Tibial artery (tissue), 4 donors: ENCODE results near the gene INPP5K.

Experiments used
- DNase-seq, 2 donors: peaks; one replicate each; pipeline ENCODE4 v3.0.0-alpha.2; 2019
- H3K27ac ChIP-seq, 2 donors: fragments of 200-600 bp; sonication (generic) in 1 of 2; 1 replicate in 1 of 2; 2 replicates in 1 of 2; pipeline ENCODE4 v1.5.1; 2018 to 2019; ENCODE audit warnings: mild to moderate bottlenecking in 1 of 2
- H3K27me3 ChIP-seq, 2 donors: fragments of 200-600 bp; sonication (generic) in 1 of 2; one replicate each; pipeline versions ENCODE4 v1.5.1 to v1.6.0; 2016 to 2019
- H3K36me3 ChIP-seq, 3 donors: fragments of 200-600 bp; sonication (generic) in 2 of 3; one replicate each; pipeline ENCODE4 v1.5.1; 2016 to 2019; ENCODE audit warnings: mild to moderate bottlenecking in 2 of 3
- H3K4me1 ChIP-seq, 4 donors: fragments of 200-600 bp; sonication (generic) in 2 of 4; 1 replicate in 3 of 4; 2 replicates in 1 of 4; pipeline ENCODE4 v1.5.1; 2016 to 2019
- H3K4me3 ChIP-seq, 2 donors: fragments of 200-600 bp; sonication (generic) in 1 of 2; 1 replicate in 1 of 2; 2 replicates in 1 of 2; pipeline ENCODE4 v1.5.1; 2018 to 2019; ENCODE audit warnings: mild to moderate bottlenecking in 2 of 2
- H3K9me3 ChIP-seq, 3 donors: fragments of 200-600 bp; sonication (generic) in 1 of 3; one replicate each; pipeline ENCODE4 v1.5.1; 2016 to 2019
- CTCF ChIP-seq, 2 experiments: fragments of 200-600 bp in 1 of 2; fragments of 450-650 bp in 1 of 2; IDR thresholded peaks; one replicate each; pipeline ENCODE4 v1.5.1; 2017 to 2019; ENCODE audit warnings: antibody characterized with exemption in 2 of 2, mild to moderate bottlenecking in 1 of 2, moderate library complexity in 1 of 2
- intact Hi-C: fragments of 100-400 bp; cut with DNase I; formaldehyde crosslinking; loops from one replicate; pipeline ENCODE4 v1.15.0; 2023; ENCODE audit warnings: low total_unique reads

Gene INPP5K

DNA sequence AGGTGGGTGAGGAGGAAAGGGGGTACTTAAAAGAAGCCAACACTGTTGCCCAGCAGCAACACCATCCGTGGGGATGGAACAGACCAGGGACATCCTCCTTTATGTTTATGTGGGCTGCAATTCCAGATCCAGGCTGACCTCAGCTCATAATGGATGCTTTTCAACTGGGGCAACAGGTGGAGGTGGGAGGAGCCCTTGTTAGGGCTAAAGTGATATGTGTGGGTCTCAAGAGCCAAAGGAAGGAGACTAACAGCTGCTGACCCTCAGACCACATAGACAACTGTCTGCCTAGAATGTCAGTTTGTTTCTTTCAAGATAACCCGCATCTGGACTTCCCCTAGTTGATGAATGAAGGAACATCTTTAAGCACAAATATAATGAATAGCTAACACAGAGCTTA is 2.0 kb upstream of the INPP5K start:
- no peak for TF ChIP-seq CTCF (IDR thresholded peaks at IDR 0.05)
- peaks cover 5 to 55% (median 15%) of the 10 kb centered on the region in 3 donors for H3K36me3 ChIP-seq
- H3K27ac ChIP-seq = no peak overlapping the region
- DNase-seq = no peak
- H3K4me3 ChIP-seq = no peak overlapping the region
- H3K27me3 ChIP-seq = no peaks in the 10 kb centered on the region
- no peaks in the 10 kb centered on the region for H3K9me3 ChIP-seq
- intact Hi-C loops = no loop called here
- H3K4me1 ChIP-seq = peaks cover 0 to 31% (median 20%) of the 10 kb centered on the region in 4 donors

DNA sequence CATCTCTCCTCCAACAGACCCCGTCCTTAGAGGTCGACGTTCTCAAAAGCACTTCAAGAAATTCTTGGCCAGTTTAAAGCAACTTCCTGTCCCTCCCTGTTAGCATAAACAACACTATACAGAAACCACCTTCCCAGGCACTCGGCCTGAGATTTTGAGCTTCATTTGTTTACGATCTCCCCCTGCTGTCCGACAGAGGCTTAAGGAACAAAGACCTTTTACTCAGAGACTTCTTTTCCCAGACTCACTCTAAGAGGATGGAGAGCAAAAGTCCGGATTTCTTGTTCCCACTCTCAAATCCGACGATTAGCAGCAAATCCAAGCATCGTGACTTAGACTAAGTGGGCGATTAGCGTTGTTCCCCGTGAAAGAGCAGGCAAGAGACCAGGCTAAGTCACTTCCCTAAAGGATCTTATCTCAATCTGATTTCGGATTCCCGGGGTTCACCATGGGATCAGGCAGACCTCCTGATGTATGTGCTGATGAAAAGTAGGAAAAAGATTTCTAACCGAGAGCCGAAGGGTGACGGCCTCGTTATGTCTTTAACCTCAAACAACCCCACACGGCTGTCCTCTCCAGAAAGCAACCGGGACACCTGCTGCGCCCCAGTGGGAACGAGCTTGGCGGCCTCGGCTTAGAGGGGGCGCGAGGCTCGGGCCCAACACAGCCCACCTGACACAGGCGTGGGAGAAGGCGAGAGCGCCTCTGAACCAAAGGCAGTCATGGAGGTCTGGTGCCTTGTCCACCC is 598 bp downstream of the INPP5K start:
- intact Hi-C loops = loop anchor here (1.0 kb wide), 2 partner anchors 25 to 151 kb away; no protein-coding TSS in a partner anchor
- peak; percentile 64 to 76 for TF ChIP-seq CTCF (IDR thresholded peaks at IDR 0.05)
- H3K9me3 ChIP-seq = no peaks in the 10 kb centered on the region
- peaks cover 0 to 55% (median 42%) of the 10 kb centered on the region in 4 donors for H3K4me1 ChIP-seq
- peaks cover 10 to 44% (median 18%) of the 10 kb centered on the region in 3 donors for H3K36me3 ChIP-seq
- H3K27me3 ChIP-seq = no peaks in the 10 kb centered on the region
- H3K4me3 ChIP-seq = peak overlapping the region; percentile 69 to 91
- H3K27ac ChIP-seq = peak overlapping the region; percentile 87 to 92
- peak; percentile 68 to 83 for DNase-seq

- Histone ChIP-seq H3K27ac (peak overlapping the region; percentile 71 to 77), H3K4me1 (peaks cover 0 to 54% (median 40%) of the 10 kb centered on the region in 4 donors), H3K4me3 (no peak overlapping the region), H3K9me3 (no peaks in the 10 kb centered on the region), H3K27me3 (no peaks in the 10 kb centered on the region), H3K36me3 (peaks cover 33 to 50% (median 42%) of the 10 kb centered on the region in 3 donors)
- intact Hi-C loops = loop anchor here (5.0 kb wide), 2 partner anchors 55 to 235 kb away; partner anchors contain the start of genes CRK and TRARG1
- no peak for DNase-seq
- TF ChIP-seq CTCF (IDR thresholded peaks at IDR 0.05) = no peak
These were observed 4.1 kb downstream of the INPP5K start for GRCh38 chr17:1512351-1512750.

DNA sequence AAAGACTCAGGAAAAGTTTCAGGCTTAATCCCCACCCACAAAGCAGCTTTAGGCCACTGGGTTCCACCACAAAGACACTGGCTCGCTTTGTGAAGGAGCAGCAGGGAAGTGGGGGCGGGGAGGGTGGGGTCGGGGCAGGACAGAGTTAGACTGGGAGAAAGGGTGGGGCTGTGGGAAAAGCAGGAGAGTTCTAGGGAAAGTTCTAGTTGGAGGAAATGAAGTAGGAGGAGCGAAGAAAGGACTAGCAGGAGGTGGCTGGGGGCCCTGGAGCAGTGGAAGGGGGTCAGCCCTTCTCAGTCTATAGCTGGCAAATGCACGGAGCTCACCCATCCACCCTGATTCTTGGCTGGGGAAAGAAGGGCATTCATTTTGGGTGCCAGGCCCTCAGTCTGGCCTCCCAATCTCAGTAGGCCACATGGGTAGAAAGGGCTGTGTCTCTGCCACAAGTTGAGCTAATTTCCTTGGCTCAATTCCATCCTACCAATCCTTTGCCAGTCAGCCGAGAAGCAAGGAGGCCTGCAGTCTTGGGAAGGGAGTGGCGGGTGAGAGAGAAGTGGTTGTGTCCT is 4.6 kb downstream of the INPP5K start:
- intact Hi-C loops = loop anchor here (5.0 kb wide), 2 partner anchors 55 to 235 kb away; partner anchors contain the start of genes CRK and TRARG1
- Histone ChIP-seq H3K4me1 (peaks cover 0 to 51% (median 39%) of the 10 kb centered on the region in 4 donors), H3K4me3 (no peak overlapping the region)

GRCh38 chr17:1511290-1511689 is 5.1 kb downstream of the INPP5K start:
- H3K4me3 ChIP-seq = no peak overlapping the region
- H3K27me3 ChIP-seq = no peaks in the 10 kb centered on the region
- intact Hi-C loops = loop anchor here (5.0 kb wide), 2 partner anchors 54 to 234 kb away; partner anchors contain the start of genes CRK and TRARG1
- peaks cover 0 to 51% (median 39%) of the 10 kb centered on the region in 4 donors for H3K4me1 ChIP-seq
- no peak for TF ChIP-seq CTCF (IDR thresholded peaks at IDR 0.05)
- peaks cover 43 to 61% (median 52%) of the 10 kb centered on the region in 3 donors for H3K36me3 ChIP-seq
- DNase-seq = peak; percentile 57 to 81
- peak overlapping the region; percentile 71 to 77 for H3K27ac ChIP-seq
- no peaks in the 10 kb centered on the region for H3K9me3 ChIP-seq

More for the DNA sequence above, 4.6 kb downstream of the INPP5K start:
- TF ChIP-seq CTCF (IDR thresholded peaks at IDR 0.05) = no peak
- Histone ChIP-seq H3K27ac (peak overlapping the region; percentile 71 to 77), H3K36me3 (peaks cover 38 to 55% (median 46%) of the 10 kb centered on the region in 3 donors), H3K9me3 (no peaks in the 10 kb centered on the region), H3K27me3 (no peaks in the 10 kb centered on the region)
- peak in 1 of 2 donors; percentile 81 for DNase-seq
